GM18867 (cell line): ENCODE data around the gene TSPEAR.

Source experiments
- ATAC-seq: cut with Tn5 transposase; IDR thresholded peaks from one replicate; pipeline ENCODE4 v1.9.1; 2021; ENCODE audit warnings: mild to moderate bottlenecking, moderate library complexity; ENCODE audit not compliant: unreplicated experiment

TSPEAR gene

DNA sequence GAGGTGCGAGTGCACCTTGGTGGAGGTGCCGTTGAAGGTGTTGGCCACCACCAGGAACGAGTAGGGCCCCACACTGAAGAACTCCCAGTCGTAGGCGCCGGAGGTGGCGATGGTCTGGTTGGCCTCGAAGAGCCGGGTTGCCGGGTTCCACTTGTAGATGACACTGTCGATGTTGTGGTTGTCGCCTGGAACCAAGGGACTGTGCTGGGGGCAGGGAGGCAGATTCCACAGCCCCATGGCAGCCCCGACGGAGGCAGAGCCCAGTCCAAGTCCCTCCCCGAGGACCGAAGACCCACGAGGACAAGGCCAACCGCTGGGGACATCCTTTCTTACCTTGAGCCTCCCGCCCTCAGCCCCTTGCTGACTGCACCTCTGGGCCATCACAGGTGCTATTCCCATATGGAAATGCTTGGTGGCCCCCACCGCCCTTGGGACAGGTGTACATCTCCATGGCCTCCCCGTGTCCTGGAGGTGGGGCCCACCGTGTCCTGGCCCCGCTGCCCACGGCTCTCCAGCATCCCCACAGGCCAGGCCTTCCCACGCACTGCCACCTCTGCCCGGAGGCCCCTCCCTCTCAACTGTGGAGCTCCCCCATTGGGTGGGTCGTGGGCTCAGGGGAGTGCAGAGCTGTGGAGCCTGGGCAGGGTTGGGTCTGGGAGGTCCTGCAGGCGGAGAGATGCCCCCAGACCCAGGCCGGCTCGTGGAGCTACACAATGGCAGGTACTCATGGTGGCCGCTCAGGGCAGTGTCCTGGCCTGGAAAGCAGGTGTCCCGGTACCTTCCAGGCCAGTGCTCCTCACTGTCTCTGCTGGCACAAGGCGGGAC, 189.2 kb downstream of the TSPEAR start:
- no peak for ATAC-seq

DNA sequence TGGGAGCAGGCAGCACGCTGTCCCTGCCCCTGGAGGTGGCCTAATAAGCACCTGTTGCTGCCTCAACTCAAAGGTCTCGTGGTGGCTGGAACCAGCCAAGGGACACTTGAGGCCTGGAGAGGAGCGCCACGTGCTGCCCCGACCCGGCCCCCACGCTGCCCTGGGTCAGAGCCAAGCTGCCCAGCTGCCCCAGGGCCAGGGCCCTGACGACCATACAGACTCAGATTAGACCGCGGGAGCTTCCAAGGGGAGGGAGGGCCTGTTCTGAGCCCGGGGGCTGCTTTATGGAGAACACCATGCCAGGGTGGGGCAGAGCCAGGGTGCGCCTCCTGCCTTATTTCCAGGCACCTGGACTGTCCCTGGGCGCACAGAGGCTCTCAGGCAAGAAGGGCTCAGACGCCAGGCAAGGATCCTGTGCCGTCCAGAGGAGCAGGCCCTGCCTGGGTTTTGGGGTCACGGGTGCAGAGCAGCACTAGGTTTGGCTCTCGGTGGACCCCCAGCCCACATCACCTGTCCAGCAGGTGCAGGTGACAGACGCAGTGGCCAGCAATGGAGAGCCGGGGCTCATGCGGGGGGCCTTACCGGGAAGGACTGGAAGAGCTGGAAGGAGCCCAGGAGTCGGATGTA, 190.0 kb downstream of the TSPEAR start:
- no peak for ATAC-seq

- ATAC-seq: no peak
Observed at GRCh38 chr21:44520326-44521300, 190.8 kb downstream of the TSPEAR start.

GRCh38 chr21:44519346-44520325, 191.7 kb downstream of the TSPEAR start:
- ATAC-seq: no peak

GRCh38 chr21:44518686-44519085, 192.7 kb downstream of the TSPEAR start:
- ATAC-seq: no peak

DNA sequence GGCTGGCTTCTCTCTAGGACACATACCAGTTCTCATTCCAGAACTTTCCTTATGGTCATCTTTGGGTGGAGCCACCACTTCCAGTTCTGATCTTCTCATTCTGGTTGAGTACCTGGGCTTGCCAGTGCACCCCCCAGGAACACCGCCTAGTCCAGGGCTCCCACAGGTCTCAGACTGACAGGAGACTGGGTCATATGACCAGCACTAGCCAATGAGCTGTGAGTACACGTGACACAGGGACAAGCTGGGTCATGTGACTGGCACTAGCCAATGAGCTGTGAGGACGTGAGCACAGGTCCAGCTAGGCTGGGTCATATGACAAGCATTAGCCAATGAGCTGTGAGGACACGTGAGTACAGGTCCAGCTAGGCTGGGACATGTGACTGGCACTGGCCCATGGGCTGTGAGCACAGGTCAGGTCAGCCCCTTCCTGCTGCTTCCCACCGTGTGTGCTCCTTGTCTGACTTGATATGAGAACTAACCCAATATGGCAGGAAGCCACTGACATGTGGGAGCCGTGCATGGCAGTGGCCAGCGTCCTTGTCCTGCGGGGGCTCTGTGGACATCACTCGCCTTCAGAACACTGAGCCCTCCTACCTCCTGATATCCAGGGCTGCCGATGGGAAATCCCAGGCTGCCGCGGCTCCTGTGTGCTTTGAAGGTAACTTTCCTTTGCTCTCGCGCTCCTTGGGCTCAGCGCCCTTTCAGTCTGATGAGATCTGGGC, 194.0 kb downstream of the TSPEAR start:
- ATAC-seq: no peak

- ATAC-seq: no peak
Observed at GRCh38 chr21:44516828-44517174, 194.6 kb downstream of the TSPEAR start.

GRCh38 chr21:44516342-44516741, 195.0 kb downstream of the TSPEAR start:
- ATAC-seq: no peak

- ATAC-seq: no peak
Observed at GRCh38 chr21:44515359-44516165, 195.8 kb downstream of the TSPEAR start.

DNA sequence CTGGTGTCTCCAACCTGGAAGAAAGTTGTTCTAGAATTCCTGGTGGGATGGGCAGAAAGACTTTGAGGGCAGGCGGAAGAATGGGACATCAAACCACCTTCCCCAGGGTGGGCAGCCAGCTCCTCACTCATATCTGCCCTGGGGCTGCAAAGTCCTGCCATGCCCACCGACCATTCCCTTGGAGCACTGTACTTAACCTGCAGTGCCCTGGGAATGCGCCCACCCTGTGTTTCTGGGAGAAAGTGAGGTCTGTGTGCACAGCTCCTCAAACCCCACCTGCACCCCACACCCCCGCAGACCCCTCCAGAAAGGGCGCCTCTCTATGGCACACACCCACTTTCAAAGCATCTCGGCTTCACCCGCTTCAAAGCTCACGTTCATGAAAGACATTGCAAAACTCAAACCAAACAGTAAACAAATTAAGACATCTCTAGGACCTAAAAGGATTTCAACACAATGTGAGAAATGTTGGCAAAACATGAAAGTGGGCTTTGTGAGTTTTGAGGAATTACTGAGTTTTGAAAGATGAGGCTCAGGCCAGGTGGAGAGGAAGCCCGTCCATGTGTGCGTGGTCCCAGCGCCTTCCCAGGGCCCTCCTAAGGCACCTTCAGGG, 196.5 kb downstream of the TSPEAR start:
- no peak for ATAC-seq

- ATAC-seq: no peak
Observed at GRCh38 chr21:44514218-44514520, 197.2 kb downstream of the TSPEAR start.

GRCh38 chr21:44513389-44514217, 197.8 kb downstream of the TSPEAR start:
- no peak for ATAC-seq

- no peak for ATAC-seq
Observed at GRCh38 chr21:44512496-44513388, 198.6 kb downstream of the TSPEAR start.

DNA sequence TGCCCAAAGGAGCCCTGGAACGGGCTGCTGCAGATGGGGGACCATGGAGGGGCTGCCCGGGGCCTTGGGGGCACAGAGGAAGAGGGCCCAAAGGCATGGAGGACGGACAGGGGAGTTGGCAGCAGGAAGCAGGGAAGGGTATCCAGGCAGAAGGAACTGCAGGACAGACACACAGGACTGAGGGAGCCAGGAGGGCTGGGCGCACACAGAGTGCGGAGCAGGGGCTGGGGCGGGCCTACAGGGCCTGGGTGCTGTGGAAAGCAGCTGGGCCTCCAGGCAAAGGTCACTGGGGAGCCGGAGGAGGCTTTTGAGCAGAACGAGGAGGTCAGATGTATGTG, 199.5 kb downstream of the TSPEAR start:
- ATAC-seq: no peak

GRCh38 chr21:44511219-44511937, 200.0 kb downstream of the TSPEAR start:
- ATAC-seq: no peak
